Measurements from ENCODE around the gene SCAANT1. TPM values are rescaled to one million over a fixed set of nuclear protein-coding genes. Genes with fewer than 3 reads are reported as not detected.

Gene SCAANT1
- polyA plus RNA-seq, 2 donors, result not detected

GRCh38 chr3:63870615-63871005 is 41.6 kb downstream of the SCAANT1 start:
- Histone ChIP-seq H3K36me3 (ENCODE audit: control insufficient read depth in 2 of 2, insufficient read depth in 2 of 2, low read length in 1 of 2) (no peaks in the 10 kb centered on the region), H3K9me3 (ENCODE audit: control insufficient read depth in 2 of 2, insufficient read depth in 1 of 2, low read depth in 1 of 2, low read length in 1 of 2) (no peaks in the 10 kb centered on the region), H3K27ac (ENCODE audit: low read depth in 2 of 2, low read length in 1 of 2) (no peak overlapping the region), H3K4me1 (ENCODE audit: control insufficient read depth in 2 of 2, insufficient read depth in 2 of 2, low read length in 1 of 2) (peaks cover 0 to 4% of the 10 kb centered on the region in 2 donors), H3K4me3 (ENCODE audit: low read depth in 1 of 2, low read length in 2 of 2) (no peak overlapping the region), H3K27me3 (ENCODE audit: control insufficient read depth in 1 of 2, insufficient read depth in 2 of 2, low read length in 2 of 2) (no peaks in the 10 kb centered on the region)
- 71 to 73% methylated on average over 2 of the region's 2 CpGs for WGBS, 2 donors

GRCh38 chr3:63869940-63870614 is 42.1 kb downstream of the SCAANT1 start:
- peaks cover 0 to 4% of the 10 kb centered on the region in 2 donors for H3K4me1 ChIP-seq (ENCODE audit: control insufficient read depth in 2 of 2, insufficient read depth in 2 of 2, low read length in 1 of 2)
- 80 to 85% methylated on average over 3 of the region's 3 CpGs for WGBS, 2 donors

GRCh38 chr3:63867225-63867624 is 45.0 kb downstream of the SCAANT1 start:
- no peaks in the 10 kb centered on the region for H3K36me3 ChIP-seq (ENCODE audit: control insufficient read depth in 2 of 2, insufficient read depth in 2 of 2, low read length in 1 of 2)
- 94 to 98% methylated on average over 1 of the region's 1 CpG for WGBS, 2 donors
- peaks cover 0 to 5% of the 10 kb centered on the region in 2 donors for H3K4me1 ChIP-seq (ENCODE audit: control insufficient read depth in 2 of 2, insufficient read depth in 2 of 2, low read length in 1 of 2)
- no peak overlapping the region for H3K27ac ChIP-seq (ENCODE audit: low read depth in 2 of 2, low read length in 1 of 2)
- H3K9me3 ChIP-seq (ENCODE audit: control insufficient read depth in 2 of 2, insufficient read depth in 1 of 2, low read depth in 1 of 2, low read length in 1 of 2), result no peaks in the 10 kb centered on the region
- no peak overlapping the region for H3K4me3 ChIP-seq (ENCODE audit: low read depth in 1 of 2, low read length in 2 of 2)
- no peaks in the 10 kb centered on the region for H3K27me3 ChIP-seq (ENCODE audit: control insufficient read depth in 1 of 2, insufficient read depth in 2 of 2, low read length in 2 of 2)

More at GRCh38 chr3:63869940-63870614, 42.1 kb downstream of the SCAANT1 start:
- Histone ChIP-seq H3K36me3 (ENCODE audit: control insufficient read depth in 2 of 2, insufficient read depth in 2 of 2, low read length in 1 of 2) (no peaks in the 10 kb centered on the region), H3K27me3 (ENCODE audit: control insufficient read depth in 1 of 2, insufficient read depth in 2 of 2, low read length in 2 of 2) (no peaks in the 10 kb centered on the region), H3K4me3 (ENCODE audit: low read depth in 1 of 2, low read length in 2 of 2) (no peak overlapping the region), H3K9me3 (ENCODE audit: control insufficient read depth in 2 of 2, insufficient read depth in 1 of 2, low read depth in 1 of 2, low read length in 1 of 2) (no peaks in the 10 kb centered on the region), H3K27ac (ENCODE audit: low read depth in 2 of 2, low read length in 1 of 2) (no peak overlapping the region)

DNA sequence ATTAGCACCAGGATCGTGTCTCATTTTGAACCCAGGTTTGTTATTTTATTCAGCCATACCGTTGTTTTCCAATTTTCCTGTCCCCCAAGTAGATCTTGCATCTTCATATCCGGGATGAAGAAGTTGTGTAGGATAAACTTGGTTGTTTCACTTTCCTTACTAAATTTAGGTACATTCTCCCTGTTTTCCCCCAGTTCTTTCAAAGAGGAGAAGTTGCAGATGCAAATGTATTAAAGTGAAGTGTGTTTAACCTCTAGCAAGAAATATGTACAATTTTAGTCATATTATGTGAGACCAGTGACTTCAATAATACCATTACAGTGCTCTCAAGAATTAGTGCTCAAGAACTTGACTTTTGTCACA is 47.2 kb downstream of the SCAANT1 start:
- Histone ChIP-seq H3K4me3 (ENCODE audit: low read depth in 1 of 2, low read length in 2 of 2) (peak overlapping the region; percentile 89 to 99), H3K4me1 (ENCODE audit: control insufficient read depth in 2 of 2, insufficient read depth in 2 of 2, low read length in 1 of 2) (peaks cover 0 to 4% of the 10 kb centered on the region in 2 donors), H3K27me3 (ENCODE audit: control insufficient read depth in 1 of 2, insufficient read depth in 2 of 2, low read length in 2 of 2) (no peaks in the 10 kb centered on the region), H3K27ac (ENCODE audit: low read depth in 2 of 2, low read length in 1 of 2) (peak overlapping the region; percentile 71 to 93), H3K9me3 (ENCODE audit: control insufficient read depth in 2 of 2, insufficient read depth in 1 of 2, low read depth in 1 of 2, low read length in 1 of 2) (no peaks in the 10 kb centered on the region), H3K36me3 (ENCODE audit: control insufficient read depth in 2 of 2, insufficient read depth in 2 of 2, low read length in 1 of 2) (no peaks in the 10 kb centered on the region)
- 1 to 6% methylated on average over 3 of the region's 3 CpGs for WGBS, 2 donors

- Histone ChIP-seq H3K9me3 (ENCODE audit: control insufficient read depth in 2 of 2, insufficient read depth in 1 of 2, low read depth in 1 of 2, low read length in 1 of 2) (no peaks in the 10 kb centered on the region), H3K36me3 (ENCODE audit: control insufficient read depth in 2 of 2, insufficient read depth in 2 of 2, low read length in 1 of 2) (no peaks in the 10 kb centered on the region), H3K27me3 (ENCODE audit: control insufficient read depth in 1 of 2, insufficient read depth in 2 of 2, low read length in 2 of 2) (no peaks in the 10 kb centered on the region), H3K4me3 (ENCODE audit: low read depth in 1 of 2, low read length in 2 of 2) (peak overlapping the region; percentile 89 to 99), H3K27ac (ENCODE audit: low read depth in 2 of 2, low read length in 1 of 2) (peak overlapping the region; percentile 71 to 93), H3K4me1 (ENCODE audit: control insufficient read depth in 2 of 2, insufficient read depth in 2 of 2, low read length in 1 of 2) (peaks cover 0 to 4% of the 10 kb centered on the region in 2 donors)
- 0% methylated on average over 58 to 93 of the region's 93 CpGs for WGBS, 2 donors
Measured at GRCh38 chr3:63864008-63864964, 47.9 kb downstream of the SCAANT1 start.

DNA sequence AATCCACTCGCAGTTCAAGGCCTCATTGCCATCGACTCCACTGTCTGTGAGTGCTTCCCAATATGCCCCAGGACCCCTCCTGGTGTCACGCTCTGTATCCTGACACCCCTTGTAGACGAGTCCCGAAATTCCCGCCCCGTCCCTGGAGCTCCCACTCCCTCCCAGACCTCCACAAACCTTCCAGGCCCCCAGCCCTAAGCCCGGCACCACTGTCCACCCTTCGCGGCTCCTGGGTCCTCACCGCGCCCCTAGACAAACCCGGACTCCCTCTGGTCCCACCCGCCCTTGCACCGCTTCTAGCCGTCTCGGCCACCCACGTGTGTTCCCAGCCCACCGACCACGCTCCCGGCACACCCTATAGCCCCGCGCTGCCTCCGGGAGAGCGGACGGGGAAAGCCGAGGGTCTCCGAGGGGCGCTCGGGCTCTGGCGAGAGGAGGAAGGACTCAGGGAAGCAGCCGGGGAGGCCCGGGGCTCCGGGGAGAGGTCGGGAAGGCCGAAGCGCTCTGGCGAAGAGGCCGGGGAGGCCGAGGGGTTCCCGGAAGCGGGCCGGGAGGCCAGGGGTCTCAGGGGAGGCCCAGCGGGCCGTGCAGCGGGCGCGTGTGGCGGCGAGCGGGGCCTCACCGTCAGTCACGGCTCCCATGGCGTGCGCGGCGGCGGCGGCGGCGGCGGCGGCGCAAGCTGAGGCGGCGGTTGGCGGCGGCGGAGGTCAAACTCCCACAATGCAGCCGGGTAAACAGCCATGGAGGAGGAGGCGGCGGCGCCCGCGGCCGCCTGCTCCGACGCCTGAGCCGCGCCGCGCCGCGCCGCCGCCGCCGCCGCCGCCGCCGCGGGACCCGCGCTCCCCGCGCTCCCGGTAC is 48.8 kb downstream of the SCAANT1 start, which contains the start of the genes ATXN7 and THOC7:
Gene ATXN7 (plus strand): TSS at position 718 of the 858 bp plus-strand sequence. CDS start 48,732 bp downstream, outside the sequence.
Gene THOC7 (minus strand): TSS at position 656 of the 858 bp plus-strand sequence. CDS start 15 bp downstream, at position 641.
- H3K4me3 ChIP-seq (ENCODE audit: low read depth in 1 of 2, low read length in 2 of 2), result peak within 1 kb of the TSS; percentile 89 to 99
- H3K4me1 ChIP-seq (ENCODE audit: control insufficient read depth in 2 of 2, insufficient read depth in 2 of 2, low read length in 1 of 2), result peaks cover 0 to 4% of the 10 kb centered on the region in 2 donors
- H3K27ac ChIP-seq (ENCODE audit: low read depth in 2 of 2, low read length in 1 of 2), result peak within 1 kb of the TSS; percentile 84 to 93
- H3K27me3 ChIP-seq (ENCODE audit: control insufficient read depth in 1 of 2, insufficient read depth in 2 of 2, low read length in 2 of 2), result no peaks in the 10 kb centered on the region
- no peaks in the 10 kb centered on the region for H3K36me3 ChIP-seq (ENCODE audit: control insufficient read depth in 2 of 2, insufficient read depth in 2 of 2, low read length in 1 of 2)
- H3K9me3 ChIP-seq (ENCODE audit: control insufficient read depth in 2 of 2, insufficient read depth in 1 of 2, low read depth in 1 of 2, low read length in 1 of 2), result no peaks in the 10 kb centered on the region
- 1 to 2% methylated on average over 50 to 98 of the region's 98 CpGs for WGBS, 2 donors

DNA sequence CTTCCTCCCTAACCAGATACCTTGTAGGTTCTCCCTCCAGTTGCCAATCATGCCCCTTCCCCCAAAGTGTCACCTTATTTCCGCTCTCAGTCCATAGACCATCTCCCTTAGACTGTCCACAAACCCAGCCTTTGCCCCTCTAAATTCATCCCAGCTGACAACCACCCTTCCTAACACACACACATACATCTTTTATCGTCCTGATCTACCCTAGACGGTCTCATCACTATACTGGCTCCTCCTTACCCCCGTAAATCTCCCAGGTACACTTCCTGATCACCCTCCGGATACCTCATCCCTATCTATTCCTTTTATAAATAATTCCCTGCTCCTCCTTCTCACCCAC is 49.4 kb downstream of the SCAANT1 start:
- Histone ChIP-seq H3K27ac (ENCODE audit: low read depth in 2 of 2, low read length in 1 of 2) (peak overlapping the region; percentile 84 to 93), H3K27me3 (ENCODE audit: control insufficient read depth in 1 of 2, insufficient read depth in 2 of 2, low read length in 2 of 2) (no peaks in the 10 kb centered on the region), H3K36me3 (ENCODE audit: control insufficient read depth in 2 of 2, insufficient read depth in 2 of 2, low read length in 1 of 2) (no peaks in the 10 kb centered on the region), H3K9me3 (ENCODE audit: control insufficient read depth in 2 of 2, insufficient read depth in 1 of 2, low read depth in 1 of 2, low read length in 1 of 2) (no peaks in the 10 kb centered on the region), H3K4me3 (ENCODE audit: low read depth in 1 of 2, low read length in 2 of 2) (peak overlapping the region; percentile 89 to 99), H3K4me1 (ENCODE audit: control insufficient read depth in 2 of 2, insufficient read depth in 2 of 2, low read length in 1 of 2) (peaks cover 0 to 4% of the 10 kb centered on the region in 2 donors)
- 22 to 24% methylated on average over 5 of the region's 5 CpGs for WGBS, 2 donors
